Fibroblast of peridontal ligament (primary cell): ENCODE measurements around the gene NPFFR1.
"Not testable (repeated sequence)": the region's sequence is repeated elsewhere in the genome, so short reads cannot be mapped to it uniquely, and the experiment has no call there.

Experiments used
- DNase-seq: peaks from one replicate; pipeline ENCODE4 v3.0.0-alpha.2; 2010; ENCODE audit errors: extremely low read depth

Gene NPFFR1

DNA sequence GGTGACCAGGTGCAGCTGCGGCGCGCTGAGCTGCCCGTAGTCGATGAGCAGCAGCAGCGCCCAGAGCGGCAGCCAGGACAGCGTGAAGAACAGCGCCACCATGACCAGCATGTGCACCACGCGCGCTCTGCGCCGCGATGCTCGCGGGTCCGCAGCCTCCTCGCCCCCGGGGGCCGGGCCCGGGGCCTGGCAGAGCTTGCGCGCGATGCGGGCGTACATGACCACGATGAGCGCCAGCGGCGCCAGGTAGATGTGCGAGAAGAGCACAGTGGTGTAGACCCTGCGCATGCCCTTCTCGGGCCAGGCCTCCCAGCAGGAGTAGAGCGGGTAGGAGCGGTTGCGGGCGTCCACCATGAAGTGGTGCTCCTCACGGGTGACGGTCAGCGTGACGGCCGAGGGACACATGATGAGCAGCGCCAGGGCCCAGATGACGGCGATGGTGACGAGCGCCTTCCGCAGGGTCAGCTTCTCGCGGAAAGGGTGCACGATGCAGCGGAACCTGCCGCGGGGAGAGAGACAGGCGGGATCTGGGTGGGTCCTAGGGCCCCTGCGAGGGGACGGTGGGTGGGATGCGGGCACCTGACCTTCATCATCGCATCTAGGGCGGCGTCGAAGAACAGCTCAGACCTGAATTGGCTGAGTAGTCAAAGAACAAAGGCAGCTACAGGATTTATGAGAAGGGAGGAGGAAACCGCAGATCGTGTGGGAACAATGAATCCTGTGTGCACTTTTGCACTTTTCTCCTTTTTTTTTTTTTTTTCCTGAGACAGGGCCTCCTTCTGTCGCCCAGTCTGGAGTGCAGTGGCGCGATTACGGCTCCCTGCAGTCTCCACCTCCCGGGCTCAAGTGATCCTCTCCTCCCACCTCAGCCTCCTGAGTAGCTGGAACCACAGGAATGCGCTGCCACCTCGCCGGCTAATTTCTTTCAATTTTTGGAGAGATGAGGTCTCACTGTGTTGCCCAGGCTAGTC lies 28.2 kb downstream of the NPFFR1 start:
- DNase-seq, result no peak

DNA sequence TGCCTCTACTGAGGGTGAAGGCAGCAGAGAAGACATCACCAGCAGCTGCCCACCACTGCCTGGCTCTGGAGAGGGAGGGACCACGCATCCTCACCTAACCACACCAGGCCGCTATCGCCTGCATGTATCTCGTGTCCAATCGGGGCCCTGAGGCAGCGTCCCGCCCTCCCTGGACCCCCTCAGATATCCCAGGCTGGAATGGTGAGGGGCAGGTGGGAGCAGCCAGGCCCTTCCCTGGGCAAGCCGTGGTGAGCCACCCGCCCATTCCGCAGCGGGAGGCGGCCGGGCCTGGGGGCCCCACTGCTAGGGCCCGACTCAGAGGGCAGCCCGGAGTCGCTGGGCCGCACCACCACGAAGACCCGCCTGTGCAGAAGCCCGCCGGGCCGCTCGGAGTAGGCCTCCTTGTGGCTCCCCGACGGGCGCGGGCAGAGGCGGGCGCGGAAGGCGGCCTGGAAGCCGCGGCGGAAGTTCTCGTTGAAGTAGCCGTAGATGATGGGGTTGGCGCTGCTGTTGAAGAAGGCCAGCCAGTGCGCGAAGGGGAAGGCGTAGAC lies 29.0 kb downstream of the NPFFR1 start:
- DNase-seq, result no peak

- DNase-seq, result no peak
Observed at GRCh38 chr10:70253878-70254765, 29.7 kb downstream of the NPFFR1 start.

DNA sequence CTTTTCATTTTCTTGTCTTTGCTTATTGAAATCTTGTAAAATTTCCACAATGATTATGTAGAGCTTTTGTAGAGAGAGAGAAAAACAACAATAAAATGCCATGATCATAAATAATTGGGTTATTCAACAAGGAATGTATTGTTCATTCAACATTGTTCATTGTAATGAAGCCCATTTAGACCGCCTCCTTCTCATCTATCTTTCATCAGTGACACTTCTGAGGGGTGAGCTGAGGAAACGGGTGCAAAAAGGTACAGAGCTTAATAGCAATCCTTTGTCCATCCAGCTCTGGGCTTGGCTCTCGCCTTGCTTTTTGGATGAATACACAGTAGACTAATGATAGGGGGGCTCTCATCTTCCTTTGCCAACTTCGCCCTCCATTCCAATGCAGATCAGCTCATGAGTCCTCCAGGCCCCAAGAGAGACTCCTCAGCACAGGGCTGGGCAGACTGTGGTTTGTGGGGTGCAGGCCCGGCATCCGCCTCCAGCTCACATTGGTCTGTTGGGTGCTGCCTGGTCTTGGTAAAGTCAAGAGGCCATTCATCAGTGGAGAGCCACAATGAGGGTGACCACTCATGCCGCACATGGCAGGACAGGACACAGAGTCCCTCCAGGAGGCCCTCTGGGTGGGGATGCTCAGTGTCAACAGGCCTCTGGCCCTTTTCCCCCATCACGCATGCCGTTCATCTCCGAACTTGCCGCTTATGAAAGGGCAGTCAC lies 32.7 kb downstream of the NPFFR1 start:
- DNase-seq, result no peak

- no peak for DNase-seq
Observed at GRCh38 chr10:70247360-70247759, 36.4 kb downstream of the NPFFR1 start.

- DNase-seq, result no peak
Observed at GRCh38 chr10:70241081-70241480, 42.7 kb downstream of the NPFFR1 start.

DNA sequence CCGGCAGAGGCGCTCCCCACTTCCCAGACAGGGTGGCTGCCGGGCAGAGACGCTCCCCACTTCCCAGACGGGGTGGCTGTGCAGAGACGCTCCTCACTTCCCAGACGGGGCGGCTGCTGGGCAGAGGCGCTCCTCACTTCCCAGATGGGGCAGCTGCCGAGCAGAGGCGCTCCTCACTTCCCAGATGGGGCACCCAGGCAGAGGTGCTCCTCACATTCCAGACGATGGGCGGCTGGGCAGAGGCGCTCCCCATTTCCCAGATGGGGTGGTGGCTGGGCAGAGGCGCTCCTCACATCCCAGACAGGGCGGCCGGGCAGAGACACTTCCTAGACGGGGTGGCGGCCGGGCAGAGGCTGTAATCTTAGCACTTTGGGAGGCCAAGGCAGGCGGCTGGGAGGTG lies 43.8 kb downstream of the NPFFR1 start:
- DNase-seq, result not testable (repeated sequence)

DNA sequence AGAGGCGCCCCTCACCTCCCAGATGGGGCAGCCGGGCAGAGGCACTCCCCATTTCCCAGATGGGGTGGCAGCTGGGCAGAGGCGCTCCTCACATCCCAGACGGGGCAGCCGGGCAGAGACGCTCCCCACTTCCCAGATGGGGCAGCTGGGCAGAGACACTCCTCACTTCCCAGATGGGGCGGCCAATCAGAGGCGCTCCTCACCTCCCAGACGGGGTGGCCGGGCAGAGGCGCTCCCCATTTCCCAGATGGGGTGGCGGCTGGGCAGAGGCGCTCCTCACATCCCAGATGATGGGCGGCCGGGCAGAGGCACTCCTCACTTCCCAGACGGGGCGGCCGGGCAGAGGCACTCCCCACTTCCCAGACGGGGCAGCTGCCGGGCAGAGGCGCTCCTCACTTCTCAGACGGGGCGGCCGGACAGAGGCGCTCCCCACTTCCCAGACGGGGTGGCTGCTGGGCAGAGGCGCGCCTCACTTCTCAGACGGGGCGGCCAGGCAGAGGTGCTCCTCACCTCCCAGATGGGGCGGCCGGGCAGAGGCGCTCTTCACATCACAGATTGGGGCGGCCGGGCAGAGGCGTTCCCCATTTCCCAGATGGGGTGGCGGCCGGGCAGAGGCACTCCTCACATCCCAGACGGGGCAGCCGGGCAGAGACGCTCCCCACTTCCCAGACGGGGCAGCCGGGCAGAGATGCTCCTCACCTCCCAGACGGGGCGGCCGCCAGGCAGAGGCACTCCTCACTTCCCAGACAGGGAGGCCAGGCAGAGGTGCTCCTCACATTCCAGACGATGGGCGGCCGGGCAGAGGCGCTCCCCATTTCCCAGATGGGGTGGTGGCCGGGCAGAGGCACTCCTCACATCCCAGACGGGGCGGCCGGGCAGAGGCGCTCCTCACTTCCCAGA lies 44.5 kb downstream of the NPFFR1 start:
- not testable (repeated sequence) for DNase-seq

DNA sequence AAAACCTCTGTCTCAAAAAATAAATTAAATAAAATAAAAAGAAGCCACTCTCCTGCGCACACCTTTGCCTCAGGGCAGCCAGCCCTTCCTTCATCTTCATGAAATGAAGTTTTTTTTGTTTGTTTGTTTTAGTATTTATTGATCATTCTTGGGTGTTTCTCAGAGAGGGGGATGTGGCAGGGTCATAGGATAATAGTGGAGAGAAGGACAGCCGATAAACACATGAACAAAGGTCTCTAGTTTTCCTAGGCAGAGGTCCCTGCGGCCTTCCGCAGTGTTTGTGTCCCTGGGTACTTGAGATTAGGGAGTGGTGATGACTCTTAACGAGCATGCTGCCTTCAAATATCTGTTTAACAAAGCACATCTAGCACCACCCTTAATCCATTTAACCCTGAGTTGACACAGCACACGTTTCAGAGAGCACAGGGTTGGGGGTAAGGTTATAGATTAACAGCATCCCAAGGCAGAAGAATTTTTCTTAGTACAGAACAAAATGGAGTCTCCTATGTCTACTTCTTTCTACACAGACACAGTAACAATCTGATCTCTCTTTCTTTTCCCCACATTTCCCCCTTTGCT lies 45.8 kb downstream of the NPFFR1 start:
- not testable (repeated sequence) for DNase-seq

DNA sequence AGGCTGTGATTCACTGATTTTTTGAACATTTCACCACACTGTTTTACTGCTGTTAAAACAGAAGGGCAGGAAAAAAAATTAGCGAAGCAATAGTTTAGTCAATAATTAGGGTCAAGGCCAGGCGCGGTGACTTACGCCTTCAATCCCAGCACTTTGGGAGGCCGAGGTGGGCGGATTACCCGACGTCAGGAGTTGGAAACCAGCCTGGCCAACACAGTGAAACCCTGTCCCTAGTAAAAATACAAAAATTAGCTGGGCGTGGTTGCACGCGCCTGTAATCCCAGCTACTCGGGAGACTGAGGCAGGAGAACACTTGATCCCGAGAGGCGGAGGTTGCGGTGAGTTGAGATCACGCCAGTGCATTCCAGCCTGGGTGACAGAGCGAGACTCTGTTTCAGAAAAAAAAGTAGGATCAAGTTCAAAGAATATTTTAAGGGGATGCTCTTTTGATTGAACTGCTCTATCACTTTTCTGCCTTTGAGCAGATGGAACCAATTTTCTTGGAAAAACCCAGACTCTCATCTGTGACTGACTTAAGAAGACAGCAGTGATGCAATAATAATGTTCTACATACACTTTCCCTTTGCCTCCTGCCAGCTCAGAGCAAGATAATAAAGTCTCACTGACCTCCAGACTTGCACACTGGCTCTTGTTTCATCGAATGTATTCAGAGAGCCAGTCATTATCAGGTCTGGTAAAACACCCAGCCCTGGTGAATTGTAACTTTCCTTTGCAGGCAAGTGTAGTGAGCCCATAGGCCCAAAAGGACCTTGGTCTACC lies 48.9 kb downstream of the NPFFR1 start:
- DNase-seq, result peak; percentile 96

DNA sequence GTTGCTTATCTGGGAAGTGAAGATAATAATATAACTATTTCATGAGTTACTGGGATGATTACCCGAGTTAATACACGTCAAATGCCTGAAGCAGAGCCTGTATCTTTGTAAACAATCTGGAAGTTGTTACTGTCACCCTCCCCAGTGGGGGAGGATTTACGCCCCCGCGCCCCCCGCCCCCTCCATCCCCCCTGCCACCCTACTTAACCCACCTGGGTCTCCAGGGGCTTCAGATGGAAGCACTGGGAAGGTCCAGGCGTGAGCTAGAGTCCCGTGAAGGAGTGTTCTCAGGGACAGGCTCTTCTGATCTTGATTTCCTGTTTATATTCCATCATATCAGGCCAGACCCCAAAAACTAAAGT lies 49.9 kb downstream of the NPFFR1 start:
- no peak for DNase-seq

DNA sequence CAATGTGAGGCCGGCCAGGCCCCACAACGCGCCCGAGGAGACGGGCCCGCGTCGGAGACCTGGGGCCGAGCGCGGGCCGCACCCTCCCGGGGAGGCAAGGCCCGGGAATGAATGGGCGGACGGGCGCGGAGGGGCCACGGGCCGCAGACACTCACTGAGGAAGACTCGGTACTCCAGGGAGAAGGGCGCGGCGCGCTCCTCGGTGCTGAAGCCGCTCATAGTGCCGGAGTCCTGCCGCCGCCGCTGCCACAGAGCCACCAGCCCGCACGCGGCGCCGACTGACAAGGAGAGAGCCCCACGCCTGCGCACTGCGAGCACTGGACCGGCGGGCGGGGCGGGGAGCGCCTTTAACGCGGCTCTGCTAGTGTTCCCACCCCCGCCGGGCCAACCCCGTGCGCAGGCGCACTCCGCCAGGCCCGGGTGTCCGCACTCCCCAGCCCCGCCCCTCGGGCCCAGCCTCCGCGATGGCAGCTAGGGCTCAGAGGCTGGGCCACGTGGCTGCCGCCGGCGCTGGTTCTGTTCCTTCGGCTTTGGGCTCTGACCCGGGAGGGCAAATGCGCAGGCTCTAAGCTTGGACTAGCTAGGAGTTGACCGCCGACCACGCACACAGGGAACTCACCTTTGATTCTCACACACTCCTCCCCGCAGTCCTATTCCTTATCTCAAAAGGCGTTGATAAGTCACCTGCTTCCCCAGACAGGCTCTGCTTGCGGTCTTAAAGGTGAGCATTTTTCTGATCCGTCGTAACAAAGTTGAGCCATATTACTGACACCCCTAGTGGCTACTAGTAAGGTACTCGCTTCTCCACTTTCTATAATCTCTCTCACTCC lies 50.5 kb downstream of the NPFFR1 start, which contains the start of gene PPA1:
Gene PPA1, minus strand, starts transcription at position 321 of the 830 bp plus-strand sequence. Its CDS starts 102 bp downstream, at position 219.
- peak; percentile 88 for DNase-seq

DNA sequence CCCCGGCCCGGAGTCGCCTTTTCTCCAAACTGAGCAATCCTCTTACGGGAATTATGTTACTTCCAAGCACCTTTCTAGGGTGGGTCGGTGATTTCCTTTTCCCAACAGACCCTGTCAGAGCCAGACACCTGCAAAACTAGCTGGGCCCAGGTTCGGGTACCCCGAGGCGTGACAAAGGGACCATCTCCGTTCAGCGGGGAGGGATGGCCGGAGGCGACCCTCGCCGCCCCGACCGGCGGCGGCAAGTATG lies 51.0 kb downstream of the NPFFR1 start:
- DNase-seq, result no peak

- peak; percentile 57 for DNase-seq
Observed at GRCh38 chr10:70232155-70232858, 51.5 kb downstream of the NPFFR1 start.

GRCh38 chr10:70228491-70228890 lies 55.3 kb downstream of the NPFFR1 start:
- DNase-seq, result no peak

DNA sequence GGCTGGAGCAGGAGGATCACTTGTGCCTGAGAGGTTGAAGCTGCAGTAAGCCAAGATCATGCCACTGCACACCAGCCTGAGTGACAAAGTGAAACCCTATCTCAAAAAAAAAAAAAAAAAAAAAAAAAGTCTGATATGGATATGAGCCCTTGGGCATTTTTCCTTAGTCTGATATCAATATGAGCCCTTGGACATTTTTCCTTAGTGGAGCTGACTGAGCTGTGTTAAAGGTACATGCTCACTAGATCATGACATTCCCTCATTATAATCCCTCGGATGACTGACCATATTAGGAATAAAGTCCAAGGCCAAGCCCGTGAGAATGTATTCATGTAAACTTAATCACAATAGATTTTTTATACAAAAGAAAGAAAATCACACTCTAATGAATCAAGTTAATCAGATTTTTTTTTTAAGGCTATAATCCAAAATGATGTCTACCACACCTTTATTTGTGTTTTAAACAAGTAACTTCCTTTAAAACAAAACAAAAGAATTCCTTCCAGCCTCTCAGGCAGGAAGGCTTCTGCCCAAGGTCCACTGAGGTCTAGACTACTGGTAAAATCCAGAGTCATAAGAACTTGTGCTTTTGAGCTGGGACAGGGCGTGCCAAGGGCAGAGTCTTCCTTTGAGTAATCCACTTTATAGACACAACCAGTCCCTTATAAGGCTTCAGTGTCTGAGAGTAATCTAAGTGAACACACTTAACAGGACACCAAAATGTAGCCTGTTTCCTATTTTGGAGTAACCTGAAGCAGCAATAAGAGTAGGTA lies 56.1 kb downstream of the NPFFR1 start:
- DNase-seq, result no peak

GRCh38 chr10:70223728-70224127 lies 60.1 kb downstream of the NPFFR1 start:
- DNase-seq, result peak; percentile 40
